GM13976 (cell line): ENCODE data around the gene GABARAPL1.
"Not testable (repeated sequence)": the region's sequence is repeated elsewhere in the genome, so short reads cannot be mapped to it uniquely, and the experiment has no call there.

Source experiments
- DNase-seq: peaks from one replicate; pipeline ENCODE4 v3.0.0; 2012; ENCODE audit warnings: low spot score
- in situ Hi-C: fragments of 300-500 bp; cut with MboI; formaldehyde crosslinking; loops from one replicate; pipeline ENCODE4 v1.12.0; 2022; ENCODE audit warnings: low sequenced_read_pairs, mixed read lengths, inconsistent platforms; ENCODE audit not compliant: unreplicated experiment
- TF ChIP-seq, protein P1 (sequence below): IDR thresholded peaks from 2 replicates; pipeline ENCODE4 v1.5.1; 2012; ENCODE audit warnings: borderline replicate concordance, mild to moderate bottlenecking; ENCODE audit not compliant: insufficient read depth; ENCODE audit errors: extremely low read depth, missing control alignments, control extremely low read depth

The GABARAPL1 gene

DNA sequence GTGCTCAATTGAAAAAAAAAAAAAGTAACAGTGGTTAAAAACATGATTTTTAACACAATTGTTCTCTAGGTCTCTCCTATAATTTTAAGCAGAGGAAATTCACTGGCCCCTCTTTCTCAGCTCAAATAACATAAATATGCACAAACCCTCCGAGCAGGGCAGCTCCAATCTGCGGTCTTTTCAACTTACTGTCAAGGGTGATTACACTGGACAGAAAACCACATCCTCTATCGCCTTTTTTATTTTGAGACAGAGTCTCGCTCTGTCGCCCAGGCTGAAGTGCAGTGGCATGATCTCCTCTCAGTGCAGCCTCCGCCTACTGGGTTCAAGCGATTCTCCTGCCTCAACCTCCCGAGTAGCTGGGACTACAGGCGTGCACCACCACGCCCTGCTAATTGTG, 16.5 kb upstream of the GABARAPL1 start:
- DNase-seq = peak; percentile 51
- TF ChIP-seq, protein P1, sequence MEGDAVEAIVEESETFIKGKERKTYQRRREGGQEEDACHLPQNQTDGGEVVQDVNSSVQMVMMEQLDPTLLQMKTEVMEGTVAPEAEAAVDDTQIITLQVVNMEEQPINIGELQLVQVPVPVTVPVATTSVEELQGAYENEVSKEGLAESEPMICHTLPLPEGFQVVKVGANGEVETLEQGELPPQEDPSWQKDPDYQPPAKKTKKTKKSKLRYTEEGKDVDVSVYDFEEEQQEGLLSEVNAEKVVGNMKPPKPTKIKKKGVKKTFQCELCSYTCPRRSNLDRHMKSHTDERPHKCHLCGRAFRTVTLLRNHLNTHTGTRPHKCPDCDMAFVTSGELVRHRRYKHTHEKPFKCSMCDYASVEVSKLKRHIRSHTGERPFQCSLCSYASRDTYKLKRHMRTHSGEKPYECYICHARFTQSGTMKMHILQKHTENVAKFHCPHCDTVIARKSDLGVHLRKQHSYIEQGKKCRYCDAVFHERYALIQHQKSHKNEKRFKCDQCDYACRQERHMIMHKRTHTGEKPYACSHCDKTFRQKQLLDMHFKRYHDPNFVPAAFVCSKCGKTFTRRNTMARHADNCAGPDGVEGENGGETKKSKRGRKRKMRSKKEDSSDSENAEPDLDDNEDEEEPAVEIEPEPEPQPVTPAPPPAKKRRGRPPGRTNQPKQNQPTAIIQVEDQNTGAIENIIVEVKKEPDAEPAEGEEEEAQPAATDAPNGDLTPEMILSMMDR = no peak
- in situ Hi-C loops = no loop called here

DNA sequence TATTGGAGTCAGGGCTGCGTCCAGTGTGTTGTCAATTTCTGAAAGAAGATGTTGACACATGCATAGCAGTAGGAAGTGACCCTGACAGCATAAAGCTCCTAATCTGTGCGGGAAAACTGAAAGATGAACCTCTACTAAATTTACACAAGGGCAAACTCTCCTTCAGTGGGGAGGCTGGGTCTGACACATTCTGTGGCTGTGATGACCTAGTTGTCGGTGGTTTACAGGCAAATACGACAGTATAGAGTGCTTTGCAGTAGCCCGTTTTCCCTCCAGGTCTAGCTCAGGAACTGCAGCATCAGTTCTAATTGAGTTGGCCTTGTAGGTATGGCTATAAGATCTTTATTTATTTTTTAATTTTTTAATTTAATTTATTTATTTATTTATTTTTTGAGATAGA, 14.8 kb upstream of the GABARAPL1 start:
- TF ChIP-seq, protein P1 = no peak
- DNase-seq = no peak
- in situ Hi-C loops = no loop called here

DNA sequence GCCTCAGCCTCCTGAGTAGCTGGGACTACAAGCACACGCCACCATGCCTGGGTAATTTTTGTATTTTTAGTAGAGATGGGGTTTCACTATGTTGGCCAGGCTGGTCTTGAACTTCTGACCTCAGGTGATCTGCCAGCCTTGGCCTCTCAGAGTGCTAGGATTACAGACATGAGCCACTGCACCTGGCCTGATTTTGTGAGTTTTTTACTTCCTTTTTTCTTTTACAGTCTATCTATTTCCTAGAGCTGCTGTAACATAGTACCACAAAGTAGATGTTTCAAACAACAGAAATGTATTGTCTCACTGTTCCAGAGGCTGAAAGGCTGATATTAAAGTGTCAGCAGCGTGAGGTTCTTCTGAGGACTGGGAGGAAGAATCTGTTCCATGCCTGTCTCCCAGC, 8.2 kb upstream of the GABARAPL1 start:
- DNase-seq, in situ Hi-C loops: not testable (repeated sequence)

DNA sequence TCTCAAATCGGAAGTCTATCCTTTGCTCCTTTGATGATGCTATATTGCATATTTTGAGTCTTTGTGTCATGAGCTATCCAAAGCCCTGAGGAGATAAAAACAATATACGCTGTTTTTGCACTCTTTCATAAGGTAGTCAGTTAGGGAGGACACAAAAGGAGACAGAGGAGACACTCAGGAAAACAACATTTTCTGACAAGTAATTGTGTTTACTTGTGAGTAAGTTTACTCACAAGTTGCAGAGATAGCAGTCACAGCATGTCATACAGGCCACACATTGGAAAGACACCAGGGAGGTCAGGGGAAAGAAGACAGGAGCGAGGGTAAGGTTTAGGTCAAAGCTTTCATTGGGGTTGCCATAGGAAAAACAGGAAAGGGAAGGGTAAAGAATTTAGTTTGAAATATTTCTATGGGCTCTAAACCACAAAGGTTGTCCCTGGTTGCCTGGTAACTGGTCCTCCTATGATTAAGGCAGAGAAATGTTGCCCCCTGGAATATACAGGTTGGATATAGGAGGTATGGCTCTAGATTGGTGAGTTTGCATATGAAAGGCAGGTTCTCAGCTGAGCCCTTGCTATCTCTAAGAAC, 7.4 kb upstream of the GABARAPL1 start:
- TF ChIP-seq, protein P1 = no peak
- DNase-seq = no peak
- in situ Hi-C loops = no loop called here

DNA sequence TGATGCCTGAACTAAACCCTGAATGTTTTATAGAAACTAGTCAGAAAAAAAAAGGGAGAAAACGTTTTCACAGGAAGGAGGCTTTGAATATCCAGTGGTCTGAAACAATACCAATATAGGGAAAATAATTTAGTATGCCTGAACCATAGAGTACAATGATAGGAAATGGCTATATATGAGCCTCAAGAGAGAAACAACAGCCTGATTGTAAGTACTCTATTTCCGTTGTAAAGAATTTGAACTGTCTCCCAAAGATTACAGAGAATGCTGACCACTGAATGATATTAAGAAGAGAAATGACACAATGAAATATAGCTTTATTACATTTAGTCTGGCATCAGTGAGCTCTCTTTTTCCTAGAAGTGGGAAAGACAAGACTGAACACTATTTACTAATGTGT, 5.5 kb upstream of the GABARAPL1 start:
- no peak for DNase-seq
- TF ChIP-seq, protein P1 = no peak
- in situ Hi-C loops = no loop called here

DNA sequence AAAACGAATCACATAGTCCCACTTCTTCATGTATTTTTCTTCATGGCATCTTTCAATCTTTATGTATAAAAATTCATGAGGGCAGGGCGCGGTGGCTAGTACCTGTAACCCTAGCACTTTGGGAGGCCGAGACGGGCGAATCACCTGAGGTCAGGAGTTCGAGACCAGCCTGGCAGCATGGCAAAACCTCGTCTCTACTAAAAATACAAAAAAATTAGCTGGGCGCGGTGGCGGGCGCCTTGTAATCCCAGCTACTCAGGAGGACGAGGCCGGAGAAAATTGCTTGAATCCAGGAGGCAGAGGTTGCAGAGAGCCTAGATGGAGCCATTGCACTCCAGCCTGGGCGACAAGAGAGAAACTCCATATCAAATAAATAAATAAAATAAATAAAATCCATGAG, 2.5 kb upstream of the GABARAPL1 start:
- TF ChIP-seq, protein P1 = no peak
- in situ Hi-C loops = no loop called here
- DNase-seq = no peak

DNA sequence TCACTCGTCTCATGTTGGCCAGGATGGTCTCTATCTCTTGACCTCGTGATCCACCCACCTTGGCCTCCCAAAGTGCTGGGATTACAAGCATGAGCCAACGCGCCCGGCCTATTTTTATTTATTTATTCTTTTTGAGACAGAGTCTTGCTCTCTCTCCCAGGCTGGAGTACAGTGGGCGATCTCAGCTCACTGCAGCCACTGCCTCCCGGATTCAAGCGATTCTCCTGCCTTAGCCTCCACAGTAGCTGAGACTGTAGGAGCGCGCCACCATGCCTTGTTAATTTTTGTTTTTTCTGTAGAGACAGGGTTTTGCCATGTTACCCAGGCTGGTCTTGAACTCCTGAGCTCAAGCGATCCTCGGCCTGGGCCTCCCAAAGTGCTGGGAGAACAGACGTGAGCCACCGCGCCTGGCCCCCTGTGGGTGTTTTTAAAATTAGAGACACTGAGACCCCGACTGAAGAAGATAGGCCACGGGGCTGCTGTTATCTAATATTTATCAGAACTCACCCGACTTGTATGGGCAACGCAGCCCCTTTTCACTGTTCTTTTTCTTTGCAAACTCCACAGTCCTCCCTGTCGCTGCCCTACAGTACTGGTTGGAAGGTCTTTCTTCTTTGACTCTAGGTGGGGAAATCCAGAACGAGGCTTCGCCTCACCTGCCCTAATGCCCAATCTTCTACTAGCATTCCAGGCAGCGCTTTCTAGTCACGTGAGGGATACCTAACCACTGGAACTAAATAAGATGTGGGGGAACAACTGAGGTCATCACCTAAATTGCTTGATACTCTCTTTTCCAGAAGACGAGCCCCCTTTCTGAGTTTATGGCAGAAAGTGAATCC, 1.4 kb upstream of the GABARAPL1 start:
- DNase-seq = no peak
- in situ Hi-C loops = no loop called here
- TF ChIP-seq, protein P1 = no peak
